KBM-7 (cell line): ENCODE data around the gene RSPO1.

ENCODE experiments used
- DNase-seq: peaks from one replicate; pipeline ENCODE4 v3.0.0-alpha.2; 2015
- in situ Hi-C: fragments of 300-500 bp; cut with MboI; formaldehyde crosslinking; loops from 2 replicates; pipeline ENCODE4 v1.14.3; 2020; ENCODE audit warnings: low sequenced_read_pairs, low pct_unique_long_range_greater_than_20kb, mixed read lengths

RSPO1 gene

GRCh38 chr1:37658486-37658885, 23.8 kb upstream of the RSPO1 start:
- in situ Hi-C loops, result no loop called here
- no peak for DNase-seq

- in situ Hi-C loops, result no loop called here
Observed at GRCh38 chr1:37657620-37658412, 23.1 kb upstream of the RSPO1 start.

GRCh38 chr1:37656881-37657280, 22.2 kb upstream of the RSPO1 start:
- in situ Hi-C loops, result no loop called here
- DNase-seq, result no peak

More at GRCh38 chr1:37657620-37658412, 23.1 kb upstream of the RSPO1 start:
- no peak for DNase-seq

DNA sequence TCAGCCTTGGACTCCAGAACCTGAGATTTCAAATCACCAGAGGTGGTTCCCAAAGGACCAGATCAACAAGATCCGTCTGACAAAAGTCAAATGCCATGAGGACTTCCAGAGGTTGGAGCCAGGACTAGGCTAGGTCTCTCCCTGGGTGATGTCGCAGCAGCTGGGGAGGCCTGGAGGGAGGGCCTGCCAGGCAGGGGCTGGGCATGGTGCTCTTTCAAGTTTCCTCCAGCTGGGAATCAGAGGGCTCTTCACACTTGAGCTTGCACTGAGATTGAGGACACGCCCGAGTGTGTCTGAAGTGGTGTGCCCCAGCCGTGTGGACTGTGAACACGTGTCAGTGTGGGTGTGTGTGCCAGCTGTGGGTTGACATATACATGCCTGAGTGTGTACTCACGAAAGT, 21.3 kb upstream of the RSPO1 start:
- in situ Hi-C loops, result no loop called here
- no peak for DNase-seq

DNA sequence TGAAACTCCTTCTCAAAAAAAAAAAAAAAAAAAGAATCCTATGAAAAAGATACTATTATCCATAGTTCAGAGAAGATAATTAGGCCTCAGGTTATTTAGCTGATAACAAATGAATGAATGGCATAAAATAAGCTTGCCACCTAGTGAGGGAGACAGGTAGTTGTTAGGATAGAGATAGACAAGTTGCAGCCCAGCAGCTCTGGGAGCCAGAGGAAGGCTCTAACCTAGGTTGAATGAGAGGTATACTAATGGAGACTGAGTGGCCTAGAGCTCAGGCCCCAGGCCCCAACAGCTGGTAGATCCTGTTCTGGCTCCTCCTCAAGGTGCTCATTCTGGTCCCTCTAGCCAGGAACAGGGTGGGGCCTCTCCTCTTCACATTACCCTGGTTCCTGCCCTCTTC, 20.6 kb upstream of the RSPO1 start:
- in situ Hi-C loops, result no loop called here

GRCh38 chr1:37653906-37654305, 19.2 kb upstream of the RSPO1 start:
- in situ Hi-C loops, result no loop called here
- no peak for DNase-seq

More for the DNA sequence above, 20.6 kb upstream of the RSPO1 start:
- no peak for DNase-seq

DNA sequence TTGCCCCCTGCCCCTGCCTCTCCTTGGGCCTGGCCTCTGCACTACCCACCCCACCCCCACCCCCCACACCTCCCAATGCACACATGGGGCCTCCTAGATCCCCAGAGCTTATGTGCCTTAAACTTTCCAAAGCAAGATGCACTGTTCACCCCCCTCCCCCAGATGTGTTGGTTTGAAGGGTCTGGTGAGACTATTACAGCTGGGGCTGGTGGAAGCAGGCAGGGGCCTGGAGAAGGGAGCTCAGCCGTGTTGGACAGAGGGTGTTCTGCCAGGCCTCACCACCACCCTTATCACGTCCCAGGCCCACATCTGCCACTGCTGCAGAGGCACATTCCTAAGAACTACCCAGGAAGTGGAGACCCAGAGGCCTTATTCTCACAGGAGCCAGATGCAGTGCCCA, 18.3 kb upstream of the RSPO1 start:
- DNase-seq, result no peak
- in situ Hi-C loops, result no loop called here

GRCh38 chr1:37651803-37652202, 17.1 kb upstream of the RSPO1 start:
- DNase-seq, result no peak
- in situ Hi-C loops, result no loop called here

- in situ Hi-C loops, result no loop called here
- no peak for DNase-seq
Observed at GRCh38 chr1:37650721-37651120, 16.0 kb upstream of the RSPO1 start.

DNA sequence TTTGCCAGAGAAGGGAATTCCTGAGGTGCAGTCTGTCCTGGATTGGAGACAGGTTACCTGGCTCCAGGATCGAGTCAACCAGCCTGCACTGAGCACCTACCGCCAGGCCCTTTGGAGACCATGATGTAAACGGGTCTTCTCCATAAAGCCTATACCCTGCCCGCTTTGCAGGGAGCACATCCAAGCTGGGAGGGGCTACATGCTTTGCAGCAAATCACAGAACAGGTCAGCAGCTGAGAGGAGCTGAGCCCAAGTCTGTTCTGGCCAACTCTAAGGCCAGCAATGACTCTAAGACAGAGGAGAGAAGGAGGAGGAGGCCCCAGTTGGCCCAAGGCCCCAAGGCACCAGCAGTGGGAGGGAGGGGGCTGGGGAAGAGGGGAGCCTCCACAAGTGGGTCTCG, 15.5 kb upstream of the RSPO1 start:
- in situ Hi-C loops, result no loop called here
- DNase-seq, result no peak

DNA sequence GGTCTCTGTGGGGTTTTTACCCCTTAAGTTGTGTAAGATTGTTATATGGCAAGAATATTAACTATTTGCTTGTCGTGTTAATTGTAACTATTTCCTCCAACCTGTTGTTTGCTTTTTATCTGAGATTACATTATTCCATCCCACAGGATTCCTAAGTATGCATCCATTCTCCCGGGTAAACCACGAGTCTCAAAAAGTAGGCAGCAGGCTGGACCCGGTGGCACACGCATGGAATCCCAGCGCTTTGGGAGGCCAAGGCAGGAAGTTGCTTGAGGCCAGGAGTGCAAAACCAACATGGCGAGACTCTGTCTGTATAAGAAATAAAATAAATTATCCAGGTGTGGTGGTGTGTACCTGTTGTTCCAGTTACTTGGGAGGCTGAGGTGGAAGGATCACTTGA, 12.6 kb upstream of the RSPO1 start:
- in situ Hi-C loops, result no loop called here
- DNase-seq, result no peak

- DNase-seq, result no peak
- in situ Hi-C loops, result no loop called here
Observed at GRCh38 chr1:37641059-37641458, 6.4 kb upstream of the RSPO1 start.

- DNase-seq, result no peak
- in situ Hi-C loops, result no loop called here
Observed at GRCh38 chr1:37636435-37636834, 1.7 kb upstream of the RSPO1 start.

DNA sequence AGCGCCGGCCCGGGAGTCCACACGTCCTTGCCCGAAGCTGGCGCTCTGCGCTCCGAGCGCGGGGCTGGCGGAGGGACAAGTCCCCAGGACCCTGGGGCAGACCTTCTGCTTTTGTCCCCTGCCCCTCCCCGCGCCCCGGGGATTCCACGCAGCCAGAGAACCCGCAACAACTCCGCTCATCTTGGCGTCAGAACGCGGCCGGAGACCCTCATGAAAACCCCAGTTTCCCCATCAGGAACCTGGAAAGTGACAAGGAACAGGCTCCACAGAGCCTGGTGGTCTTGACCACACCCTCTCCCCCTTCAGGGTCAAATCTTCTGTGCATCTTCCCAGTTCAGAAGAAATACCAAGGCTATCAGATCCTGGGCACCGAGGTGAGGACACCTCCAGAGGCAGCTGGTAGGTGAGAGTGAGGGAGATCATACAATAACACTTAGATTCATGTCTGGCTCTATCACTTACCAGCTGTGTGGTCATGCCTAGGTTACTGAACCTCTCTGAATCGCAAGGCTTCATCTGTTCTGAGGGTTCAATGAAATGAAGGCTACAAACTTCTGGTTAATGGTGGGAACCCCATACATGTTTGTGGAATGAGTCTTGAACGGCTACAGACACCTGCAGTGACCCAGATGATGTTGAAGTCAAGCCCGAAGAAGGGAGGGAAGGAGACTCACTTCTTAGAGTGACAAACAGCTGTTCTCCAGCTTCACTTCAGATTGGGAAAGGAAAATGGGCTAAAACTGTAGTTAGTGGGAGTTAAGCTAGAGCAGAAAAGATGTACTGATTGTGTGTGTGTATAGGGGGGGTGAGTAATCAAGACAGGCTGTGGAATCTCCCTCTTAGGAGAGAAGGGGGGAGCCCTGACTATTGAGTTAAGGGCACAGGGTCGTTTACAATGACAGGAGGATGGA, 555 bp upstream of the RSPO1 start:
- in situ Hi-C loops, result no loop called here
- no peak for DNase-seq

- in situ Hi-C loops, result no loop called here
- DNase-seq, result no peak
Observed at GRCh38 chr1:37633938-37634243, 801 bp downstream of the RSPO1 start.

DNA sequence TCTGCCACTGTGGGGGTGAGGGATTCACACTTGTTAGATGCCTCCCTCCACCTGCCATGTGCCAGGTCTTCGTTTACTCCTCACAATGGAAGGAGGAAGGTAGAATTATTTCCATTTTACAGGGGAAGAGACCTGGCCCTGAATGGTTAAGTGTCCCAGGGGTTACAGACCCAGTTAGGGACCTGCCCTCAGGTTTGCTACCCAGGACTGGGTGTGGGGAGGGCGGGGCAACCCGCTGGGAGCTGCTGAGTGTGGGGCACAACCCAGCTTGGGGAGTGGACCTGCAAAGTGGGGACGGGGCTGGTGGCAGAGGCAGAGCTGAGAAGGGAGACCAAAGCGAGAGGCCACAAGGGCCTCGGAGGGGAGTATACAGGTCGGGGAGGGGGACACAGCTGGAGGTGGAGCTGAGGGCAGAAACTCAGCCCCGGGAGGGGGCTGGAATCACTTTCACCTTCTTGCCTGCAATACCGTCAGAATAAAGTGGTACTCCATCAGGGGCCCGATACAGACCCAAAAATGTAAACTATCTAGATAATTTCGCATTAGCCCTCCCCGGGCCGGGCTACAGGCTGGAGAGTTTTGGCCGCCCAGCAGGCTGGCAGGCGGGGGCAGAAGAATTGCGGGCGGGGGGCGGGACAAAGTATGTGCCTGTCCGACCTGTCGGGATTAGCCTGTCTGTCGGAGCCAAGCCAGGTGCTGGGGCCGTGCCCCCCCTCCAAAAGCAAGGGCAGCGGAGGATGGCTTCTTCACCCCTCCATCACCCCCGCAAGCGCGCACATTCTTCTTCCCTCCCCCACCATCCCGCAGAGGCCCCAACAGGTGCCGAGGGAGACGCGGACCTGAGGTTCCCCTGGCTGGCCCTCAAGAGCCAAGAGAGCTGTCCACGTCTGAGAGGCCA, 1.4 kb downstream of the RSPO1 start:
- DNase-seq, result no peak
- in situ Hi-C loops, result no loop called here

GRCh38 chr1:37631036-37631435, 3.7 kb downstream of the RSPO1 start:
- DNase-seq, result no peak
- in situ Hi-C loops, result no loop called here

DNA sequence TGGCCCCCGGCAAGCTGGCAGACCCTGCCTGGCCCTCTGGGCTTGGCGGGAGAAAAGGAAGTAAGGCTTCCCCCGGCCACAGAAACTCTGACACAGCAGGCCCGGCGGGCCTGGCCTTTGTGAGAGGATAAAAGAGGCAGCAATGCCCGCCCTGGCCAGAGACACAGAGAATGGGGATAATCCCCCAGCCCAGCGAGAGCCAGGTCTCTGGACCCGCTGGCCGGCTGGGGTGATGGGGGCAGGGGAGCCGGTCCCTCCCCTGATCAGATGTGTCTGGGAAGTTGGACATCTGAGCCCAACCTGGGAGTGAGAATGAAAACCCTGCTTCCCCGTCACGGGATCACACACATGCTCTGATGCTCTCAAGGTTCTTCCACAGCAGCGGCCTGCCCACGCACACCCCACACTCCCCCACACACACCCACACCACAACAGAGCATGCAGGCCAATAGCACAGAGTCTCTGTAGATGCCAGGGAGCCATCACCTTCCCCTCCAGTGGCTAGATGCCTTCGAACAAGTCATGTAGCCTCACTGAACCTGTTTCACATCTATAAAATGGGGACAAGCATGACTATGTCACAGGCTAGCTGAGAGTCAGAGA, 4.2 kb downstream of the RSPO1 start:
- DNase-seq, result no peak
- in situ Hi-C loops, result no loop called here

- in situ Hi-C loops, result no loop called here
- no peak for DNase-seq
Observed at GRCh38 chr1:37629726-37630425, 4.8 kb downstream of the RSPO1 start.
